Activated CD4-positive, alpha-beta T cell treated with anti-CD3 and anti-CD28 coated beads, Interleukin-2, amount 50 U/mL, for 1 hour (primary cell): ENCODE data around the gene MRPL10.

Experiments used
- DNase-seq: peaks from one replicate; pipeline ENCODE4 v3.0.0-alpha.2; 2020

Gene MRPL10

DNA sequence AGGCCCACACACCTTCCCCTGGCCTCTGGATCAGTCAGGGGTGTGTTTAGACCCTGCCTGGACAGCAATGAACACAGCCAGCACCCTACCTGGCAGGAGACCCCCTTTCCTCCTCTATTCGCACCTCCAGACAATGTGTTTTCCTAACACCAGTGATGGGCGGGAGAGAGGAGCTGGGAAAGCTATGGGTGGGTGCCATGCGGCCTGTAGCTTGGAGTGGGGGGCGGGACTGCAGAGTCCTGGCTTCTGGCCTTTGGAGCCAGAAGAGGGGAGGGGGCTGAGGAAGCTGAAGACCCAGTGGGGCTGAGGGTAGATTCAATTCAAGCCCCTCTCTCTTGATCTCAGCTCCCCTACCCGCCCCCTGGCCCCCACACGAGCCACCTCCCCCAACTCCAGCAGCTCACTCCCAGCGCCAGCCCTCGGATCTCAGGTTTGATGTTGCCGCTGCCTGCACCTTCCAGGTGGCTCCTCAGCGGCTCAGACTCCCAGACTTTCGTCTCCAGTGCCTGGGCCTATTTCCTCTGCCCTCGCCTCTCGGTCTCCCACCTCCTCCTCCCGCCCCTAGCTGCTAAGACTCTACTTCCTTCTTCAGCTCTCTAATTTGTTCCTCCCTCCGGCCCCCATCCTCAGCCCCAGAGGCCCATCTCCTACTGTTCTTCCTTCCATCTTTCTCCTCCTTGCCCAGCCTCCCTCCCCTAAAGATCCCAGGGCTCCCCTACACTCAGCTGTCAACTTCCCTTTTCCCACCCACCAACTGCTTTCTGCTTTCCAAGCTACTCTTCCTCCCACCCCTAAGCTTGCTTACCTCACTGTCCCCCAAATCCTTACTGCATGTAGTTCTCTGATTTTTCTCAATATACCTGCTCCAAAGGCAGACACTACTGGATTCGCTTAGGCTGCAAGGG lies 26.5 kb upstream of the MRPL10 start:
- no peak for DNase-seq

DNA sequence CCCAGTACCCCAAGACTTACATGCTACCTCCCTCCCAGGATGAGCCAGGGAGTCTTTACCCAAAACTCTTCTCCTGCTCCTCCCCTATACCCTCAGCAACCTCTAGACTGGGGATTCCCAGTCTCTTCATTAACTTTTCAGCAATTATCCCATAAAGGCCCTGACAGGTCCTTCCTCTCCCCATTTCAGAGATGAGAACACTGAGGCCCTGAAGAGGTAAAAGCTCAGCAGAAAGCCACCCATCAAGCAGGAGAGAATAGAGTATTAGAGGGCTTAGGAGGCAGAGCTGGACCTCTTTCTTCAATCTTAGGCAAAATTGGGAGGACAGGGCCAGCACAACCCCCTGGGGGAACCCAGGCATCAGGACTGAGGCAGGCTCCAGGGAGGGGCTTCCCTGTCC lies 25.5 kb upstream of the MRPL10 start:
- no peak for DNase-seq

GRCh38 chr17:47855737-47856136 lies 24.4 kb upstream of the MRPL10 start:
- no peak for DNase-seq

DNA sequence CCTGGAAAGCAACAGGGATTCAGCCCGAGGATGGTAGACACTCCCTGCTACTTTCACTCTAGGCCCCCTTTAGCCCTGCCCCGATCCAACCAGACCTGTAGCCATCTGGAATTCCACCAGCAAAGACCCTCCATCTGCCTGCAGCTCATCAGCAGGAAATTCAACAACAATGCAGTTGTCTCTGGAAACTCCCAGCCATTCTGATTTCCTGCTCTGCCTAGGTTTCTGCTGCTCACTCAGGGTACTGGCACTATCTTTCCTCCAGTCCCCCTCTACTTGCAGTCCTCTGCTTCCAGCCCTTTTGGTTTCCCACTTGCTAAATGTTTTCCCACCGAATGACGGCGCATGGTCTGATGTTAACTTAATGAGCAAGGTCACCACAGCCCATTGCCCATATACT lies 22.3 kb upstream of the MRPL10 start:
- DNase-seq = no peak

GRCh38 chr17:47852113-47852949 lies 21.0 kb upstream of the MRPL10 start:
- DNase-seq = no peak

- DNase-seq = no peak
Measured at GRCh38 chr17:47851764-47852112, 20.4 kb upstream of the MRPL10 start.

DNA sequence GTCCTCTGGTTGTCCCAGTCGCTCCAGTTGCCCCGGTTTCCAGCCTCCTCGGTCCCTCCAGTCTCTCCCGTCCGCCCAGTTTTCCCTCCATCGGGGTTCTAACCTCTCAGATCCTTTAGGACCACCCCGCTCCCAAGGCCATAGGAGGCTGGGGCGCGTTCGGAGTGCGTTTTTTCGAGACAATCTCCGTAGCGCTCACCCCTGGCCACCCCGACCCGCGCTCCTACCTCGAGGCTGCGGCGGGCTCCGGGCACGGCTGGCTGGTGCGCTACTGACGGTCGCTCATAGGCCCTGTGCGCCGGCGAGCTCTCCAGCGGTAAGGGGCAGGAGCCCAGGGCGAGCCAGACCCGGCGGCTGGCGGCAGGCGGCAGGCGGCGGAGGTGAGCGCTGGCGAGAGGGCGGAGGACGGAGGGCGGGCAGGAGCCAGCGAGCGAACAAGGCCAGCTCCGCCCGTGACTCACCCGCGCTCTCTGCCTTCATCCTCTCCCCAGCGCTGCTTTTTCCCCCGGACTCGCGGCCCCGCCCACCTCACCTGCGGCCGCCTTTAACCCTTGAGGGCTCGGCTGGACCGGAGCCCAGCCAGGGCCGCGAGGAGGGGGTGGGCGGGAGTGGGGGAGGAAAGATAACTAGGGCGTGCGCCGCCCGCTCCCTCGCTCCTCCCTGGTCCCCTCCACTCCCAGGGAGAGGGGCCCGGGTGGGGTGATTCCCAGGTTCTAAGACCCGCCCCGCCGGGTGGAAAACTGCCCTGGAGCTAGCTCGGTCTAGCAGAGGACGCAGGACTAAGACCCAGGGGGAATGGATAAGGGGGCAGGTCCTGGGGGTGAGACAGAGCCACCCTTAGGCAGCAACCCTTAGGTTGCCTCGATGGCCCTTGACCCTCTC lies 19.6 kb upstream of the MRPL10 start, which contains the start of gene SP6:
Gene SP6 (minus strand): TSS at position 472 of the 882 bp plus-strand sequence. CDS start 2,734 bp downstream, outside the sequence.
- DNase-seq = peak; percentile 69

DNA sequence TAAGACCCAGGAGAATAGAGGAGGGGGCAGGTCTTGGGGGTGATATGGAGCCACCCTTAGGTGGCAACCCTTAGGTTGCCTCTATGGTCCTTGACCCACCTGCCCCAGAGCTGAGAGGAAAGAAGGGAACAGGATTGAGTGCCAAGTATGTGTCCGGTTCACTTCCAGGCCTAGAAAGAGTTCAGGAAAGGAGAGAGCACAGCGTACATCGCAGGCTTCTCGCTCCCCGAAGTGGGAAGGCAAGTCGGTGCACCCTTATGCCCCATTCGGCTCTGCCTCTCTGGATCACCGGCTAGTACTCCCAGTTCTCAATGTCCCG lies 19.0 kb upstream of the MRPL10 start:
- no peak for DNase-seq

DNA sequence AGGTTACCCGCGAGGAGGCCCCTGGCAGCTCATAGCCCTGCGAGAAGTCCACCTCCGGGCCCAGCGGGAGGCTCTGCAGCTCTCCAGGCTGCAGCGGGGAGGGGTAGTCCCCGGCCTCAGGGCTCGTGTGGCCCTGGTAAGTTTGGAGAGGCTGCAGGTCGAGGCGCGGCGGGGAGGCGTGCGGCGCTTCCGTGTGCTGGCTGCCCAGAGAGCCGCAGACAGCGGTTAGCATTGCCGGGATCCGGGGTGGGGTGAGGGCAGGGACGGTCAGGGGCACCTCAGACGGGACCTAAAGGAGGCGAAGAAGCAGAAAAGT lies 16.8 kb upstream of the MRPL10 start:
- no peak for DNase-seq

GRCh38 chr17:47847341-47848197 lies 16.2 kb upstream of the MRPL10 start:
- peak; percentile 29 for DNase-seq

DNA sequence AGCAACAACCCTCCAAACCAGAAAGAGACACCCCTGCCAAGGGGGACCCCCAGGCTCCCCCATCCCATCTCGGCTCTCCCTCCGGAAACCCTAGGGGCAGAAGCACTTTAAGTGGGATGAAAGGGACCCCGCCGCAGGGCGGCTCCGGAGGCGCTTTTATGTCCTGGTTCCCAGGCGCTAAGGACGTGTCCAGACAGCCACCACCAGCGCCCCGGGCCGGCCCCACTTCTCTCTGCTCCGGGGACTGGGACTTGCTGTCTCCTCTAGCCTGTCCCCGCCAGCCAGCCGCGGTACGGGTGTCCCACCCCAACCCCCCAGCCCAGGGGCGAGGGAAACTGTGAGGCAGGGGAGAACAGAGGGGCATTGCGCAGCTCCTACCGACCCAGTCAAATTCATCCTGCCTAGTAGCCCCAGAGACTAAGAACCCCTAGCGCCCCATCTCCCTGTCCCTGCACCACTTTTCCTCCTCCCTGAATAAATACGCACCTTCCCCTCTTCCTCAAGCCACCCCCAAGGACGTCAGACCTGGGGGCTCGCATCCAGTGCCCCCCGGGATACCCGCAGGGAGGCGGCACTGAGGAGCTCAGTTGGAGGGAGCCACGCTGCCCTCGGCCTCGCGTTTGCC lies 15.5 kb upstream of the MRPL10 start:
- no peak for DNase-seq

GRCh38 chr17:47845716-47846075 lies 14.4 kb upstream of the MRPL10 start:
- no peak for DNase-seq

GRCh38 chr17:47844814-47845715 lies 13.7 kb upstream of the MRPL10 start:
- no peak for DNase-seq

DNA sequence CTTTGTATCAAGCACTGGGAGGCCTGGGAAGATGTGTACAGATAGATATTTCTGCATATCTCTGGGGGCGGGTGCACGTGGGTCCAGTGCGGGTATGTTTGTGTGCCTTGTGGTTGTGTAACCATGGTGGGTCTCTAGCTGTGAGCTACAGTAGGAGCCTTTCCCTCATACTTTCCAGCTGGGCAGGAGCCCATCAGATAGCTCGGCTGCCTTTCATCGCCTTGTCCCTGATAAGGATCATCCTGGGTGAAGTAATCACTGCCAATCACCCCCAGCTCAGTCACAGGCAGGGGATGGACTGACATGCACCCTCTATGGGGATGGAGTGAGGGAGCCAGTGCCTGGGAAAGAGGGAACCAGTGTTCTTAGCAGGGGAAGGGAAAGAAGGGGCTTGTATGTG lies 12.9 kb upstream of the MRPL10 start:
- no peak for DNase-seq

DNA sequence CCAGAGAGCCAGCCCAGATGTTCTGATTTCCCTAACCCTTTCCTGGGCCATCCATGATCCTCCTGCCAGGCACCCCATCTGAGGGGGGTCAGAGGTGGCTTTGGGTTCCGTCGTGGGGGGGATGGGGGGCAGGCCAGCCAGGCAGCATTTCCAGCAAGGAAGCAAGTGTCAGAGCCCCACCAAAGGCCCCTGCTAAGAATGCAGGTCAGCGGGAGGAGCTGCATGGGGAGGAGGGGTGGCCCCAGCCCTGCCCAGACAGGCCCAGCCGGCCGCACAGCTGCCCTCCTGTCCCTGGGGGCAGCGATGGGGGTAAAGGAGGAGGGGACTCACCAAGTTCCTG lies 12.0 kb upstream of the MRPL10 start:
- no peak for DNase-seq

DNA sequence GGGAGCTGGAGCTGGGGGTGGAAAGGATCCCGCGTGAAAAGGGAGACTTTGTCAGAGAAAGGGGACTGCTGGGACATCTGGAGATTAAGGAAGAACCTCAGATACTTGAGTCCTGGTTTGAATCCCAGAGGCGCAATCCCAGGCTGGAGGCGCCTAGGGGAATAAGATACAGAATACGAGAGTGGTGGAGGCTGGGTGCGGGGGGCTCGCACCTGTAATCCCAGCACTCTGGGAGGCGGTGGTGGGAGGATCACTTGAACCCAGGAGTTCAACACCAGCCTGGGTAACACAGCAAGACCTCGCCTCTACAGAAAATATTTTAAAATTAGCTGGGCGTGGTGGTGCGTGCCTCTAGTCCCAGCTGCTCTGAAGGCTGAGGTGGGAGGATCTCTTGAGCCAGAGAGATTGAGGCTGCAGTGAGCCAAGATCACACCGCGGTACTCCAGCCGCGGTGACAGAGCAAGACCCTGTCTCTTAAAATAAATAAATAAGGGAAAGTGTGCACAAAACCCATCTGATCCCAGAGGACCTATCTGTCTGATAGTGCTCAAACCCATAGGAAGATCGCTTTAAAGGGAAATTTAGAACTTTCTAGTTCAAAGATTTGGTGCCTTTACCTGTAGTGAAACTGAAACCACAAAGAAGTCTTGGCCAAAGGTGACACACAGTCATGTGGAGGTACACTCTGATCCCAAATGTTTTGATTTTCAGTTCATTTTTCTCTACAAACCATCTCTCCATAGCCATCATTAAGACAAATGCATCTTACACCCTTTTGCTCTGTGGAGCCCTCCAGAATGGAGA lies 10.3 kb upstream of the MRPL10 start:
- no peak for DNase-seq

DNA sequence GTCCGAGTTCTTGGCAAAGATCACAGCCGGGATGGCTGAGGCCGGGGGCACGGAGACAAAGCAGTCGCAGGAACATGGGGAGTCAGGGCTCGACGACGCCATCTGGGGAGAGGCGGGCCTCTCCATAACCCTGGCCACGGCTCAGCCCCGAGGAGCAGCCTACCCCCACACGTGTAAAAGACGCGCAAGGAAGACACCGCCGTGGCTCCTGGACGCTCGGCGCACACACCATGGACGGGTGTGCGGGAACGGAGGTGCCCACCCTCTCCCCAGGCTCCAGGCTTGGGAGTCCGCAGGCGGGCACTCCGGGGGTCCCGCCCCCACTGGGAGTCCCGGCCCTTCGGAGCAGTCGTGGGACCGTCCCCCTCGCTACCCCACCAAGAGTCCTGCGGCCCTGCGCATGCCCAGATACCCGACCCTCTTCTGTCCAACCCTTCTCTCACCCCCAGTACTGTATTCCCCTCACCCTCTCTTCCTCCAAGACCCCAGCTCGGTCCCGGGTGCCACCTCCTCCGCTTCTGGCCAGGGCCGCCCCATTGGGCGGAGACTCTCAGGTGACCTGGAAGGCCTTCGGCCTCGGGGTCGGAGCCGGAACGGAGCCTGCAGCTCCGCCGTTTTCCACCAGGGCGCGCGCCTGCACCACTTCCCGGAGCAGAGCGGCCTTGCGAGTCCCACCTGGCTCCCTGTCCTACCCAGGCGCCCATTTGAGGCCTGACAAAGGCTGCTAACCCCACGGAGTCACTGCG lies 9.6 kb upstream of the MRPL10 start, which contains the start of gene SCRN2:
Gene SCRN2 (minus strand): TSS at position 532 of the 746 bp plus-strand sequence. CDS start 430 bp downstream, at position 102.
- DNase-seq = peak; percentile 84

DNA sequence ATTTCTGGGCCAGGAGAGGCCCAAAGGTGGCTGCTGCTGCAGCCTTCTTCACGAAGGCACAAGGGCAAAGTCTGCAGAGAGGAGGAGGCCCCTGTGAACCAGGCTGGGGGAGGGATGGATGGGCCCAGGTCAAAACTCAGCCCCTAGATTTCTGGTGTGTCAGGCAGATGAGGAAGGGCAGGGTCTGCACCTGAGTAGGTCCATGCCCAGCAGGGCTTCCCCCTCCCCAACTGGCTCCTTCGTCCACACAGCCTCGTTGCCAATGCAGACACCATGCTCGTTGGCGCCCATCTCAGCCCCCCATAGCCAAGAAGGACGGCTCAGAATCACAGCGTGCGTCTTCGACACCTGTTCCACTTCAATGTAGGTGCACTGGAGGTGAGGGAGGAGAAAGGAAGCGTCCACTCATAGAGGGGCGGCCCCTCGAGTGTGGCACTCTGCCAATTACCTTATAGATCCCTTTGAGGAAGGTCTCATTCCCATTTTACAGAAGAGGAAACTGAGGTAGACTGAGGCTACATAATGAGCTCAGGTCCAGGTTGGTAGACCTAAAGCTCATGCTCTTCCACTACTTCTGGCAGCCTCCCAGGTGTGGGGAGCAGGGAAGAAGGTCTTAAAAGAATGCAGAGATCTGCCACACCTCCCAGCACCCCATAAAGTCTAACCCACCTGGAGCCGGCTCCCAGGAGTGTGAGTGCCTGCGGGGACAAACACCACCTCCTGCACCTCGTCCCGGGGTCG lies 8.8 kb upstream of the MRPL10 start:
- no peak for DNase-seq
